SK-N-SH (cell line): Measurements from ENCODE around the gene CSRP1. TPM values are rescaled to one million over a fixed set of nuclear protein-coding genes. Genes with fewer than 3 reads are reported as not detected.
A peak's percentile ranks its signal among the peaks of the same experiment; 100 is the strongest.

Experiments
- CTCF ChIA-PET: fragments of 300-600, 350-600 bp; formaldehyde crosslinking; extraction: SDS; loops from one replicate; lab custom pipeline; 2021; lab: Yijun Ruan, JAX
- POLR2A ChIA-PET: fragments of 350-600 bp; sonication (Branson Sonifier 250); formaldehyde crosslinking; extraction: SDS; loops from one replicate; lab custom pipeline; 2020; ENCODE audit warnings: antibody characterized with exemption, inconsistent platforms; lab: Yijun Ruan, JAX
- DNase-seq: peaks from one replicate; pipeline ENCODE4 v3.0.0; 2012
- H2AFZ ChIP-seq: fragments of 200-600 bp; sonication (generic); 2 replicates; pipeline ENCODE4 v1.8.1; 2016; ENCODE audit warnings: antibody characterized with exemption, mild to moderate bottlenecking, low read depth
- H3F3A ChIP-seq: fragments of 200-600 bp; sonication (generic); replicated peaks from 2 replicates; pipeline ENCODE3; 2016; ENCODE audit warnings: antibody characterized with exemption, mild to moderate bottlenecking; ENCODE audit not compliant: insufficient read depth
- H3K27ac ChIP-seq, 2 experiments: fragments of 200-500 bp in 1 of 2; fragments of 200-600 bp in 1 of 2; sonication (Bioruptor generic) in 1 of 2; sonication (generic), shearing (Covaris generic) in 1 of 2; 2 replicates each; pipeline versions ENCODE4 v1.5.1 to v1.6.1; 2014 to 2016; ENCODE audit warnings: low read depth in 2 of 2, inconsistent platforms in 1 of 2, low read length in 1 of 2, mild to moderate bottlenecking in 1 of 2, mixed read lengths in 1 of 2
- H3K27me3 ChIP-seq: fragments of 200-600 bp; sonication (generic), shearing (Covaris generic); 2 replicates; pipeline ENCODE4 v1.6.1; 2016; ENCODE audit warnings: mixed run types; ENCODE audit not compliant: insufficient read depth
- H3K36me3 ChIP-seq, 2 experiments: fragments of 200-500 bp in 1 of 2; fragments of 200-600 bp in 1 of 2; sonication (Bioruptor generic) in 1 of 2; sonication (generic) in 1 of 2; replicated peaks in 1 of 2; 2 replicates each; pipeline versions ENCODE3 to v1.5.1; 2014 to 2016; ENCODE audit warnings: low read length in 1 of 2, mild to moderate bottlenecking in 1 of 2; ENCODE audit not compliant: insufficient read depth in 2 of 2, control insufficient read depth in 1 of 2
- H3K4me1 ChIP-seq, 2 experiments: fragments of 200-500 bp in 1 of 2; fragments of 200-600 bp in 1 of 2; sonication (Bioruptor generic) in 1 of 2; sonication (generic), shearing (Covaris generic) in 1 of 2; 2 replicates each; pipeline versions ENCODE4 v1.5.1 to v1.6.1; 2014 to 2016; ENCODE audit warnings: low read depth in 1 of 2, low read length in 1 of 2, mixed run types in 1 of 2; ENCODE audit not compliant: insufficient read depth in 2 of 2, control insufficient read depth in 1 of 2
- H3K4me2 ChIP-seq: fragments of 200-600 bp; sonication (generic), shearing (Covaris generic); 2 replicates; pipeline ENCODE4 v1.6.1; 2017; ENCODE audit warnings: mixed run types
- H3K4me3 ChIP-seq, 2 experiments: fragments of 200-500 bp in 1 of 2; fragments of 200-600 bp in 1 of 2; sonication (Bioruptor generic) in 1 of 2; sonication (generic), shearing (Covaris generic) in 1 of 2; 2 replicates each; pipeline versions ENCODE4 v1.5.1 to v1.8.1; 2014 to 2016; ENCODE audit warnings: low read depth in 2 of 2, inconsistent platforms in 1 of 2, low read length in 1 of 2, mild to moderate bottlenecking in 1 of 2, mixed read lengths in 1 of 2, moderate library complexity in 1 of 2
- H3K79me2 ChIP-seq: fragments of 200-600 bp; sonication (generic); 2 replicates; pipeline ENCODE4 v1.8.1; 2017; ENCODE audit warnings: mild to moderate bottlenecking; ENCODE audit not compliant: insufficient read depth
- H3K9ac ChIP-seq: fragments of 200-600 bp; sonication (generic); 2 replicates; pipeline ENCODE4 v1.6.1; 2017; ENCODE audit warnings: mixed run types
- H3K9me2 ChIP-seq: fragments of 200-600 bp; sonication (generic); 2 replicates; pipeline ENCODE4 v1.6.1; 2017; ENCODE audit warnings: mixed run types
- H3K9me3 ChIP-seq: fragments of 200-600 bp; sonication (generic); 2 replicates; pipeline ENCODE4 v1.6.1; 2017; ENCODE audit warnings: mixed run types, mild to moderate bottlenecking, moderate library complexity
- H4K20me1 ChIP-seq: fragments of 200-600 bp; sonication (generic); 2 replicates; pipeline ENCODE4 v1.6.1; 2017; ENCODE audit warnings: mild to moderate bottlenecking, mixed run types; ENCODE audit not compliant: insufficient read depth
- CHD2 ChIP-seq: fragments of 150-350 bp; IDR thresholded peaks from 2 replicates; pipeline ENCODE4 v1.6.1; 2018; ENCODE audit warnings: low read length; ENCODE audit not compliant: partially characterized antibody
- ELF1 ChIP-seq: IDR thresholded peaks from 2 replicates; pipeline ENCODE4 v1.4.0; 2012
- EZH2phosphoT487 ChIP-seq: fragments of 200-600 bp; sonication (generic); IDR thresholded peaks from 2 replicates; pipeline ENCODE4 v1.6.1; 2017; ENCODE audit warnings: low read depth, mixed run types, mild to moderate bottlenecking, antibody characterized with exemption, moderate library complexity, borderline replicate concordance
- FOXJ3 ChIP-seq: sonication (generic); formaldehyde crosslinking; IDR thresholded peaks from 2 replicates; pipeline ENCODE4 v1.5.1; 2020; ENCODE audit warnings: mild to moderate bottlenecking, missing genetic modification reagents
- GABPA ChIP-seq: IDR thresholded peaks from 2 replicates; pipeline ENCODE4 v1.4.0; 2012; ENCODE audit warnings: low read depth, mild to moderate bottlenecking
- MEF2A ChIP-seq: IDR thresholded peaks from 2 replicates; pipeline ENCODE4 v1.4.0; 2012; ENCODE audit warnings: low read depth, borderline replicate concordance
- MXI1 ChIP-seq: IDR thresholded peaks from 2 replicates; pipeline ENCODE4 v1.6.1; 2012; ENCODE audit warnings: mild to moderate bottlenecking, low read depth, low read length, improper control_type of control experiment
- NFIC ChIP-seq: IDR thresholded peaks from 2 replicates; pipeline ENCODE4 v1.4.0; 2012; ENCODE audit warnings: borderline replicate concordance
- SIN3A ChIP-seq: IDR thresholded peaks from 2 replicates; pipeline ENCODE4 v1.6.1; 2012; ENCODE audit warnings: low read depth, mild to moderate bottlenecking, low read length, moderate library complexity, borderline replicate concordance
- TCF12 ChIP-seq: IDR thresholded peaks from 2 replicates; pipeline ENCODE4 v1.4.0; 2012
- WGBS: methylation state at CpG from one replicate; pipeline ENCODE4 v1.1.6; 2017; ENCODE audit warnings: low lambda C conversion rate; 5-methylcytosine and 5-hydroxymethylcytosine counted together
- polyA plus RNA-seq, 3 experiments: library from polyadenylated mRNA; depleted of rRNA; stranded (reverse); fragments of >200 nt; gene quantifications; 2 replicates each; pipeline ENCODE4 v1.2.3, GENCODE V29; 2012
- TF ChIP-seq, protein P1 (sequence below): IDR thresholded peaks from 2 replicates; pipeline ENCODE4 v1.4.0; 2012; ENCODE audit warnings: low read depth, borderline replicate concordance
- TF ChIP-seq, protein P2 (sequence below): fragments of 150-350 bp; IDR thresholded peaks from 2 replicates; pipeline ENCODE4 v1.6.1; 2016; ENCODE audit warnings: mild to moderate bottlenecking, low read depth, low read length

Gene CSRP1
- polyA plus RNA-seq, 1 of the 3 experiments (the other 2 are of a cell fraction): 373 TPM

DNA sequence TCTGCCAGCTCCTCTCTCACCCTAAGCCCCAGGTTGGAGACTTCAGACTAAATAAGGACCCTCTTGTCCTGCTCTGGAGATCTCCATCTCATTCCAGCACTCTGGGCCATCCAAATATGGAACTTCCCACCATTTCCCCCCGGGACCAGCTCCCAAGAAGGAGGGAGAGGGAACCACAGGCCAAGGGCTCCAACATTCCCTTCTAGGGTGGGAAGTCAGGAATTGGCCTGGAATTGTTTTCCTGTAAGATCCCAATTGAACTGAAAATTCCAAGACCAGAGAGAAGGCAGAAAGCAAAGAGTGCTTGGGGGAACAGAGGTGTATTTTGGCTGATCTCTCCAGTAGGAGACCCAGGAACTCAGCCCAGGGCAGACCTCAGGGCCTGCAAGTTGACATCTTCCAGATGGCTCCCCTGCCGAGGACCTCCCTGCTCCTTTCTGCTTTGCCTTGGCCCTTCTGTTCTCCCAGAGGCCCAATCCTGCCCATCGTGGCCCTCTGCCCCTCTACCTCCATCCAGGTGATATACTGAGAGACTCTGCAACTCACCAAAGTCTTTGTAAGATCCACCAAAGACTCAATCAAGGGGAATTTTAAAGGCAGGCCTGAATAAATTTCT lies 14.9 kb downstream of the CSRP1 start (continued):
- TF ChIP-seq SIN3A: no peak

DNA sequence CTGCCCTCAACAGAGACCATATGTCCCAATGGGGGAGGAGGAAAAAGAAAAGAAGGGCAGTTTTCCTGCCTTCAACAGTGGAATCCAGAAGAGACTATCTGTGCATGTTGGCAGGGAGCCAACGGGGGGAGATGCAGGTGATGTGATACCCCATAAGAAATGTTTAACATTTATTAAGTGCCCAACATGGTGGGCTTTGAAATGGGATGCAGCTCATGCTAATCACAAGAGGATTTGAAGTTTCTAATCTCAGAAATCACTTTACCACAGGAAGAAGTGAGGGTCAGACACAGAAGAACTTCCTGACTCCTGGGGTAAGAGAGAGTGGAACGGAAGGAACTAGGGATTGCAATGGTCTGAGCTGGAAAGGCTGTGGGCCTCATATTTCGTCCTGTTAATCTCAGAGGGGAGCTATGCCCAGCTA lies 16.2 kb downstream of the CSRP1 start:
- Histone ChIP-seq H3K9ac (no peak overlapping the region), H4K20me1 (peaks cover 10% of the 10 kb centered on the region; the same call in 1 of the 2 replicates), H3K9me3 (no peaks in the 10 kb centered on the region), H3K4me2 (peak overlapping the region; percentile 22; the same call in 1 of the 2 replicates), H2AFZ (no peak overlapping the region), H3K27me3 (no peaks in the 10 kb centered on the region), H3F3A (peaks cover 36% of the 10 kb centered on the region), H3K4me3 (no peak overlapping the region), H3K79me2 (peaks cover 38% of the 10 kb centered on the region), H3K27ac (peak overlapping the region; percentile 43 to 83), H3K36me3 (peaks cover 20 to 31% of the 10 kb centered on the region in 2 experiments), H3K9me2 (no peaks in the 10 kb centered on the region), H3K4me1 (peaks cover 21 to 38% of the 10 kb centered on the region in 2 experiments)
- 0 out of 2 replicates have a peak, but pooled peaks have one; percentile 39 for TF ChIP-seq GABPA
- TF ChIP-seq TCF12: peak; percentile 11; the same call in 1 of the 2 replicates
- no peak for TF ChIP-seq FOXJ3 (CRISPR knock-in tag)
- peak; percentile 66 for TF ChIP-seq NFIC
- WGBS: 26% methylated on average over 3 of the region's 3 CpGs
- ChIA-PET CTCF (interaction anchor here (1.4 to 31.9 kb wide), 4 partner anchors 5 to 105 kb away, joined by 3 to 860 read pairs (median 432); partner anchors contain the start of gene CSRP1), POLR2A (interaction anchor here (1.0 kb wide), 1 partner anchor 21 kb away, joined by 4 read pairs; no protein-coding TSS in a partner anchor)
- DNase-seq: no peak

DNA sequence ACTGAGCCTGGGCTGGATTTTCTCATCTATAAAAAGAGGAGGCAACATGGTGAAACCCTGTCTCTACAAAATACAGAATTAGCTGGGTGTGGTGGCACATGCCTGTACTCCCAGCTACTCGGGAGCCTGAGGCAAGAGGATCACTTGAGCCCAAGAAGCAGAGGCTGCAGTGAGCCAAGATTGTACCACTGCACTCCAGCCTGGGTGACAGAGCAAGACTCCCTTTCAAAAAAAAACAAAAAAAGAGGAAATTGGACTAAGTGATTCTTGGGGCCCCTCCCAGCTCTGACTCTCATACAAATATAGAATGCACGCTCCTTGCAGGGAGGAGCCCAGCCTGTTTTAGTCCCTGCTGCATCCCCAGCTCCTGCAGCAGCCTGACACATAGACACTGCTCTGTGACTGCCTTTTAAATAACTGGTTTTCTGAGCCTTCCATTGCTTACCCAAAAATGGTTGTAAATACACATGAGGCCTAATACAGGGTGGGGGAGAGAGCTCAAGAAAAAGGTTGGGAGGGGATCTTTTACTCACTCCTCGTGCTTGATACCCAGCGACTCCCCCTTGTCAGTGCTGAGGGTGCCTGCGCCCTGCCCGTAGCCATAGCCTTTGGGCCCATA lies 17.2 kb downstream of the CSRP1 start:
- no peak overlapping the region for H2AFZ ChIP-seq
- H3K4me3 ChIP-seq: no peak overlapping the region
- no peaks in the 10 kb centered on the region for H3K27me3 ChIP-seq
- WGBS: 88% methylated on average over 6 of the region's 6 CpGs
- H4K20me1 ChIP-seq: peaks cover 10% of the 10 kb centered on the region; the same call in 1 of the 2 replicates
- TF ChIP-seq, protein P1, sequence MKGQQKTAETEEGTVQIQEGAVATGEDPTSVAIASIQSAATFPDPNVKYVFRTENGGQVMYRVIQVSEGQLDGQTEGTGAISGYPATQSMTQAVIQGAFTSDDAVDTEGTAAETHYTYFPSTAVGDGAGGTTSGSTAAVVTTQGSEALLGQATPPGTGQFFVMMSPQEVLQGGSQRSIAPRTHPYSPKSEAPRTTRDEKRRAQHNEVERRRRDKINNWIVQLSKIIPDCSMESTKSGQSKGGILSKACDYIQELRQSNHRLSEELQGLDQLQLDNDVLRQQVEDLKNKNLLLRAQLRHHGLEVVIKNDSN: no peak
- TF ChIP-seq FOXJ3 (CRISPR knock-in tag) (no peak), CHD2 (no peak), ELF1 (no peak), MEF2A (no peak), EZH2phosphoT487 (no peak), MXI1 (no peak)
- TF ChIP-seq, protein P2, sequence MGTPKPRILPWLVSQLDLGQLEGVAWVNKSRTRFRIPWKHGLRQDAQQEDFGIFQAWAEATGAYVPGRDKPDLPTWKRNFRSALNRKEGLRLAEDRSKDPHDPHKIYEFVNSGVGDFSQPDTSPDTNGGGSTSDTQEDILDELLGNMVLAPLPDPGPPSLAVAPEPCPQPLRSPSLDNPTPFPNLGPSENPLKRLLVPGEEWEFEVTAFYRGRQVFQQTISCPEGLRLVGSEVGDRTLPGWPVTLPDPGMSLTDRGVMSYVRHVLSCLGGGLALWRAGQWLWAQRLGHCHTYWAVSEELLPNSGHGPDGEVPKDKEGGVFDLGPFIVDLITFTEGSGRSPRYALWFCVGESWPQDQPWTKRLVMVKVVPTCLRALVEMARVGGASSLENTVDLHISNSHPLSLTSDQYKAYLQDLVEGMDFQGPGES: no peak
- H3K27ac ChIP-seq: peak overlapping the region; percentile 20 to 83; a peak in 3 of 4 replicates
- POLR2A ChIA-PET: no interaction called here
- peak overlapping the region; percentile 22; the same call in 1 of the 2 replicates for H3K9ac ChIP-seq
- H3F3A ChIP-seq: peaks cover 30% of the 10 kb centered on the region
- H3K36me3 ChIP-seq: peaks cover 20 to 28% of the 10 kb centered on the region in 2 experiments
- DNase-seq: no peak
- H3K79me2 ChIP-seq: peaks cover 29% of the 10 kb centered on the region
- no peaks in the 10 kb centered on the region for H3K9me3 ChIP-seq
- peaks cover 21 to 38% of the 10 kb centered on the region in 2 experiments for H3K4me1 ChIP-seq
- H3K9me2 ChIP-seq: no peaks in the 10 kb centered on the region
- CTCF ChIA-PET: interaction anchor here (0.9 to 31.9 kb wide), 5 partner anchors 4 to 59 kb away, joined by 3 to 860 read pairs (median 4); partner anchors contain the start of gene CSRP1
- H3K4me2 ChIP-seq: peak overlapping the region; percentile 35; the same call in 1 of the 2 replicates
